Breast epithelium (tissue), 3 donors: ENCODE data around the gene CHI3L2.

Experiments
- CTCF ChIP-seq, 3 donors: fragments of 450-650 bp; IDR thresholded peaks; one replicate each; pipeline ENCODE4 v1.5.1; 2016 to 2017; ENCODE audit warnings: antibody characterized with exemption in 3 of 3, mild to moderate bottlenecking in 3 of 3, moderate library complexity in 3 of 3
- POLR2A ChIP-seq: fragments of 450-650 bp; IDR thresholded peaks from one replicate; pipeline ENCODE4 v1.6.1; 2016; ENCODE audit warnings: antibody characterized with exemption, mild to moderate bottlenecking, moderate library complexity

DNA sequence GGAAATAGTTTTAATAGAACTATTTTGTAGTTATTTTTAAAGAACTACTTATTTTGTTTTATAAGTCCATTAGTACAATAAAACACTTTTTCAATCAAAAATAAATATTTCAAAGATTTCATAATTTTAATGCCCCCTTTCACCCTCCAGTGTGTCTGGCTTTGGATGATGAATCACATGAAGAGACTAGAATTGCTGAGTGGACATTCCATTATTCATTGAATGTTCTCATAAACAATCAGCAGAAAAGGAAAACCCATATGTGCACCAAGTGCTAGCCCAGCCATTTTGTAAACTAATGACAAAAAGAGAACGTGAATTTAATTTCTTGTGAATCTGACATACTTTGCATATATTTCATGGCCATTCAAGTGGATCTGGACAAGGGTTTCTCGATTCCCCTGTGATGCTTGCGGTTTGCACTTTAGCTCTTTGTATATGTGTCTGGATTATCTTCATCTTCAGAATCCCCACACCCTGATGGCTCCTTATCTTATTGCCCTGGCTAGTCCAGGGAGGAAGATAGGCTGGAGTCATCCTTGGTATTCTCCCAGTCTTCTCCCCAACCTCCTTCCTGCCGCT is 42.4 kb downstream of the CHI3L2 start:
- TF ChIP-seq CTCF (IDR thresholded peaks at IDR 0.05) (no peak), POLR2A (no peak)
